Measurements from ENCODE around the gene CCDC9. TPM values are rescaled to one million over a fixed set of nuclear protein-coding genes. Genes with fewer than 3 reads are reported as not detected.
A peak's percentile ranks its signal among the peaks of the same experiment; 100 is the strongest.
"Not testable (repeated sequence)": the region's sequence is repeated elsewhere in the genome, so short reads cannot be mapped to it uniquely, and the experiment has no call there.

CCDC9 gene
- total RNA-seq, 1 donor: 6.5 TPM

DNA sequence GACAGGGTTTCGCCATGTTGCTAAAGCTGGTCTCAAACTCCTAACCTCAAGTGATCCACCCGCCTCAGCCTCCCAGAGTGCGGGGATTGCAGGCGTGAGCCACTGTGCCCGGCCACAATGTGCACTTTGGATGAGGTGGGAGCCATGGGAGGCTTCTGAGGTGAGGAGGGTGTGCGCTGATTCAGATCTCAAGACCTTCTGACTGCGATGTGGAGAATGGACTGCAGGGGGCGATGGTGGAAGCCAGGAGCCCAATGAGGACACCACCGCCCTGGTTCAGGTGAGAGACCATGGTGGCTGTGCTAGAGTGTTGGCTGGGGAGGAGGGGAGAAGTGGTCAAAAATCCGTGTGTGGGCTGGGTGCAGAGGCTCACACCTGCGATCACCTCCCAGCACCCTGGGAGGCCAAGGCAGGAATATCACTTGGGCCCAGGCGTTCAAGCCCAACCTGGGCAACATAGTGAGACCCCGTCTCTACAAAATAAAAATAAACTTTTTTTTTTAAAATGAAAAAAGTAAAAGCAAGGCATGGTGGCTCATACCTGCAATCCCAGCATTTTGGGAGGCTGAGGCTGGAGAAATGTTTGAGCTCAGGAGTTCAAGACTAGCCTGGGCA, 24.0 kb downstream of the CCDC9 start:
- TF ChIP-seq, protein P1, sequence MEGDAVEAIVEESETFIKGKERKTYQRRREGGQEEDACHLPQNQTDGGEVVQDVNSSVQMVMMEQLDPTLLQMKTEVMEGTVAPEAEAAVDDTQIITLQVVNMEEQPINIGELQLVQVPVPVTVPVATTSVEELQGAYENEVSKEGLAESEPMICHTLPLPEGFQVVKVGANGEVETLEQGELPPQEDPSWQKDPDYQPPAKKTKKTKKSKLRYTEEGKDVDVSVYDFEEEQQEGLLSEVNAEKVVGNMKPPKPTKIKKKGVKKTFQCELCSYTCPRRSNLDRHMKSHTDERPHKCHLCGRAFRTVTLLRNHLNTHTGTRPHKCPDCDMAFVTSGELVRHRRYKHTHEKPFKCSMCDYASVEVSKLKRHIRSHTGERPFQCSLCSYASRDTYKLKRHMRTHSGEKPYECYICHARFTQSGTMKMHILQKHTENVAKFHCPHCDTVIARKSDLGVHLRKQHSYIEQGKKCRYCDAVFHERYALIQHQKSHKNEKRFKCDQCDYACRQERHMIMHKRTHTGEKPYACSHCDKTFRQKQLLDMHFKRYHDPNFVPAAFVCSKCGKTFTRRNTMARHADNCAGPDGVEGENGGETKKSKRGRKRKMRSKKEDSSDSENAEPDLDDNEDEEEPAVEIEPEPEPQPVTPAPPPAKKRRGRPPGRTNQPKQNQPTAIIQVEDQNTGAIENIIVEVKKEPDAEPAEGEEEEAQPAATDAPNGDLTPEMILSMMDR (IDR thresholded peaks at IDR 0.05; ENCODE audit: insufficient read depth, low read length): peak; percentile 57
- DNase-seq (ENCODE audit: low read depth): no peak

DNA sequence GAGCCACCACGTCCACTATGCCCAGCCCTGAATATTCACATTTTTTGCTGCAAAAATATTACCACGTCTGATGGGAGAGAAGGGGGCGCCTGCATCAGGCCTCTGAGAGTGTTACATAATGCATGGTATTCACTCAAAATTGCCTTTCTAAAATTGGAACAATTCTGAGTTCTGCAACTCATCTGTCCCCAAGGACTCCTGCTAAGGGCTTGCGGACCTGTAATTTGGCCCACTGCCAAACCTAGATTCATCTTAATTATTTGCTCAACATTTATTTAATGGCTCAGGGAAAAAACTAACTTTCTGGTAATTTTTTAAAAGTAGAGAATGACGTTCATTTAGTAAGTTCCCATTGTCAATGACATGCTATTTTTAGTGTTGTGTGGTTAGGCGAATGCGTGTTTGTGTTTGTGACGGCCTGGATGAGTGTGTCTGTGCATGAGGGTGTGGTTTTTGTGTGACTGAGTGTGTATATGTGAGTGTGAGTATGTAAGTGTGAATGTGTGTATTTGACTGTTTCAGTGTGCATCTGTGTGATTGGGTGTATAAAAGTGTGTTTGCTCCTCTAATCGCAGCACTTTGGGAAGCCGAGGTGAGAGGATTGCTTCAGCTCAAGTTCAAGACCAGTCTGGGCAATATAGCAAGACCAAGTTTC, 27.2 kb downstream of the CCDC9 start:
- no peak for DNase-seq (ENCODE audit: low read depth)

More for the DNA sequence above, 24.0 kb downstream of the CCDC9 start:
- no peak overlapping the region for H3K4me3 ChIP-seq (ENCODE audit: low read depth, low read length)

DNA sequence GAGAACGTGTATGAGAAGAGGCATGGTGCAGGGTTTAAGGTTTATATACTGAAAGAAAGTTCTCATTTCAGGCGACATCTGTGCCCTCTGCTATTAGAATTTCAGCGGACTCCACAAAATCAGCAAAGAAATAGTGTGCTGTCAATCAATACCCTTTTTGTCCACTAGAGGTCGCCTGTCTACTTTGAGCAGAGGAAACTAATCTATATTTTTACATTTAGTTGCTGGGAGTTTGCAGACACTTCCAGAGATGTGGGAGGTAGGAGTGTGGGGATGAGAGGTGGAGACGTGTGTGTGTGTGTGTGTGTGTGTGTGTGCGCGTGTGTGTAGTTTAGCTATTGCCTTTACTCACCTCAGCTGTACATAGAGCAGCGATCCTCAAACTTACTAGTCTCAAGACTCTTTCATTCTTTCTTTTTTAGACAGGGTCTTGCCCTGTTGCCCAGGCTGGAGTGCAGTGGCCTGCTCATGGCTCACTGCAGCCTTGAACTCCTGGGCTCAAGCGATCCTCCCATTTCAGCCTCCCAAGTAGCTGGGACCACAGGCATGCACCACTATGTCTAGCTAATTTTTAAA, 28.1 kb downstream of the CCDC9 start:
- peak; percentile 80 for DNase-seq (ENCODE audit: low read depth)
- TF ChIP-seq, protein P1 (IDR thresholded peaks at IDR 0.05; ENCODE audit: insufficient read depth, low read length): peak; percentile 85
- H3K4me3 ChIP-seq (ENCODE audit: low read depth, low read length): no peak overlapping the region

More for the DNA sequence above, 27.2 kb downstream of the CCDC9 start:
- no peak overlapping the region for H3K4me3 ChIP-seq (ENCODE audit: low read depth, low read length)
- TF ChIP-seq, protein P1 (IDR thresholded peaks at IDR 0.05; ENCODE audit: insufficient read depth, low read length): no peak

DNA sequence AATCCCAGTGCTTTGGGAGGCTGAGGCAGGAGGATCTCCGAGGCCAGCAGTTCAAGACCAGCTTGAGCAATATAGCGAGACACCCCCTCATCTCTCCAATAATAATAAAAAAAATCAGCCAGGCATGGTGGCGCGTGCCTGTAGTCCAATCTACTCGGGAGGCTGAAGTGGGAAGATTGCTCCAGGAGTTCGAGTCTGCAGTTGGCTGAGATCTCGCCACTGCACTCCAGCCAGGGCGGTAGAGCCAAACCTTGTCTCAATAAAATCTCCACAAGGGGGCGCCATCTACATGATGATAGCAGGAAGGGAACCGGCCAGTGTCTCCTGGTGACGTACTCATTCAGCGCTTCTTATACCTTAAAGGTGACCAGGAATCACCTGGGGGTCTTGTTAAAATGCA, 39.7 kb downstream of the CCDC9 start:
- H3K4me3 ChIP-seq (ENCODE audit: low read depth, low read length): no peak overlapping the region
- TF ChIP-seq, protein P1 (IDR thresholded peaks at IDR 0.05; ENCODE audit: insufficient read depth, low read length): peak; percentile 70
- DNase-seq (ENCODE audit: low read depth): peak; percentile 82

DNA sequence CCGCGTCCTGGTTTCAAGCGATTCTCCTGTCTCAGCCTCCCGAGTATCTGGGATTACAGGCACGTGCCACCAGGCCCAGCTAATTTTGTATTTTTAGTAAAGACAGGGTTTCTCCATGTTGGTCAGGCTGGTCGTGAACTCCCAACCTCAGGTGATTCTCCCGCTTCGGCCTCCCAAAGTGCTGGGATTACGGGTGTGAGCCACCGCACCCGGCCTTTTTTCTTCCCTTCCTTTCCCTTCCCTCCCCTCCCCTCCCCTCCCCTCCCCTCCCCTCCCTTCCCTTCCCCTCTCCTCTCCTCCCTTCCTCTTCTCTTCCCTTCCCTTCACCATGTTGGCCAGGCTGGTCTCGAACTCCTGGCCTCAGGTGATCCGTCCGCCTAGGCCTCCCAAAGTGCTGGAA, 44.5 kb downstream of the CCDC9 start:
- not testable (repeated sequence) for H3K4me3 ChIP-seq (ENCODE audit: low read depth, low read length); DNase-seq (ENCODE audit: low read depth)

DNA sequence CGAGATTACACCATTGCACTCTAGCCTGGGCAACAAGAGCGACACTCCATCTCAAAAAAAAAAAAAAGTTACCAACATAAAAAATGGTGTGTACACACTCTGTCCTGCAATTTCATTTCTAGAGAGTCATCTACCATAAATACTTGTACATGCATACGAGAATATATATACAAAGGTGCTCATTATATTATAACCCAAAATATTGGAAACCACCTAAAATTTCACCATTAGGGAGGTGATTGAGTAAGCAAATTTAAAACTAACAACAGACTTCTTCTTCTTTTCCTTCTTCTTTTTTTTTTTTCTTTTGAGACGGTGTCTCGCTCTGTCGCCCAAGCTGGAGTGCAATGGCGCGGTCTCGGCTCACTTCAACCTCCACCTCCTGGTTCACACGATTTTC, 45.9 kb downstream of the CCDC9 start:
- H3K4me3 ChIP-seq (ENCODE audit: low read depth, low read length): no peak overlapping the region
- no peak for DNase-seq (ENCODE audit: low read depth)
- TF ChIP-seq, protein P1 (IDR thresholded peaks at IDR 0.05; ENCODE audit: insufficient read depth, low read length): no peak

DNA sequence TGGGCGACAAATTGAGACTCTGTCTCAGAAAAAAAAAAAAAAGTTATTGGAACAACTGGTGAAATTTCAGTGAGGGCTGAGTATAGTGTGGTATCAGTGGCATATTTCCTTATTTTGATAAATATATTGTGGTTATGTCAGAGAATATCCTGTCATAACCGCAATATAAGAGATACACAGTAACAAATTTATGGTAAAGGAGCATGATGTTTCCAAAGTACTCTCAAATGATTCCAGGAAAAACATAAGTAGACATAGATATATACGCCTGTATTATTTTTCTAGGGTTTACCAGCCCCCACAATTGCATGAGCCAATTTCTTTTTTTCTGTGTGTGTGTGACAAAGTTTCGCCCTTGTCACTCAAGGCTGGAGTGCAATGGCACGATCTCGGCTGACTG, 47.6 kb downstream of the CCDC9 start:
- H3K4me3 ChIP-seq (ENCODE audit: low read depth, low read length): no peak overlapping the region
- DNase-seq (ENCODE audit: low read depth): no peak
- TF ChIP-seq, protein P1 (IDR thresholded peaks at IDR 0.05; ENCODE audit: insufficient read depth, low read length): no peak

Measured in fibroblast of the aortic adventitia (primary cell).